ENCODE data around the gene OGDH. TPM values are rescaled to one million over a fixed set of nuclear protein-coding genes. Genes with fewer than 3 reads are reported as not detected.

Gene OGDH
- total and polyA plus RNA-seq, 3 experiments from 2014 or later, result 58.3 to 93.8 (median 92.8) TPM

GRCh38 chr7:44689427-44689826 lies 83.0 kb downstream of the OGDH start:
- POLR2A ChIA-PET, result interaction anchor here (0.6 to 0.7 kb wide), 3 partner anchors 202 to 403 kb away, joined by 3 to 11 read pairs (median 3); no protein-coding TSS in a partner anchor
- peak overlapping the region in 2 of 8 donors; percentile 24 to 54 for H3K27ac Mint-ChIP-seq
- H3K36me3 ChIP-seq (ENCODE audit: insufficient read depth, low read length), result peaks cover 23% of the 10 kb centered on the region
- CTCF ChIA-PET, result interaction anchor here (0.7 kb wide), 1 partner anchor 83 kb away, joined by 3 read pairs; the partner anchor contains the start of gene OGDH
- peaks cover 12 to 67% (median 20%) of the 10 kb centered on the region in 3 donors for H3K36me3 Mint-ChIP-seq
- DNase-seq, result no peak
- H3K9me3 ChIP-seq (ENCODE audit: low read length), result no peaks in the 10 kb centered on the region
- no peaks in the 10 kb centered on the region for H3K9me3 Mint-ChIP-seq
- H3K27me3 Mint-ChIP-seq, result no peaks in the 10 kb centered on the region
- H3K4me1 Mint-ChIP-seq, result peaks cover 0 to 3% (median 0%) of the 10 kb centered on the region in 3 donors
- H3K4me1 ChIP-seq (ENCODE audit: insufficient read depth, low read length), result no peaks in the 10 kb centered on the region
- no peak overlapping the region for H3K4me3 ChIP-seq (ENCODE audit: low read length)
- H3K27me3 ChIP-seq (ENCODE audit: insufficient read depth, low read length, poor library complexity, severe bottlenecking), result no peaks in the 10 kb centered on the region
- no peak overlapping the region for H3K27ac ChIP-seq (ENCODE audit: low read depth, low read length)
- no peak overlapping the region for H3K4me3 Mint-ChIP-seq

GRCh38 chr7:44693641-44694313 lies 87.3 kb downstream of the OGDH start:
- peak overlapping the region in 1 of 8 donors; percentile 72 for H3K27ac Mint-ChIP-seq
- no peak for DNase-seq
- POLR2A ChIA-PET, result no interaction called here

GRCh38 chr7:44694326-44694725 lies 87.9 kb downstream of the OGDH start:
- Mint-ChIP-seq H3K27ac (peak overlapping the region in 3 of 8 donors; percentile 27 to 72 (median 60)), H3K4me3 (no peak overlapping the region), H3K36me3 (peaks cover 16 to 85% (median 22%) of the 10 kb centered on the region in 3 donors), H3K27me3 (no peaks in the 10 kb centered on the region), H3K9me3 (no peaks in the 10 kb centered on the region), H3K4me1 (peaks cover 0 to 3% (median 0%) of the 10 kb centered on the region in 3 donors)
- no peak overlapping the region for H3K27ac ChIP-seq (ENCODE audit: low read depth, low read length)
- no peaks in the 10 kb centered on the region for H3K9me3 ChIP-seq (ENCODE audit: low read length)
- no peaks in the 10 kb centered on the region for H3K27me3 ChIP-seq (ENCODE audit: insufficient read depth, low read length, poor library complexity, severe bottlenecking)
- H3K4me3 ChIP-seq (ENCODE audit: low read length), result no peak overlapping the region
- peaks cover 52% of the 10 kb centered on the region for H3K36me3 ChIP-seq (ENCODE audit: insufficient read depth, low read length)
- no peaks in the 10 kb centered on the region for H3K4me1 ChIP-seq (ENCODE audit: insufficient read depth, low read length)
- no peak for DNase-seq
- ChIA-PET POLR2A (no interaction called here), CTCF (no interaction called here)

More at GRCh38 chr7:44693641-44694313, 87.3 kb downstream of the OGDH start:
- Histone ChIP-seq H3K4me1 (ENCODE audit: insufficient read depth, low read length) (no peaks in the 10 kb centered on the region), H3K27ac (ENCODE audit: low read depth, low read length) (no peak overlapping the region), H3K27me3 (ENCODE audit: insufficient read depth, low read length, poor library complexity, severe bottlenecking) (no peaks in the 10 kb centered on the region), H3K4me3 (ENCODE audit: low read length) (no peak overlapping the region), H3K36me3 (ENCODE audit: insufficient read depth, low read length) (peaks cover 52% of the 10 kb centered on the region), H3K9me3 (ENCODE audit: low read length) (no peaks in the 10 kb centered on the region)
- peaks cover 16 to 83% (median 22%) of the 10 kb centered on the region in 3 donors for H3K36me3 Mint-ChIP-seq
- H3K9me3 Mint-ChIP-seq, result no peaks in the 10 kb centered on the region
- no peaks in the 10 kb centered on the region for H3K27me3 Mint-ChIP-seq
- CTCF ChIA-PET, result no interaction called here
- H3K4me3 Mint-ChIP-seq, result no peak overlapping the region
- H3K4me1 Mint-ChIP-seq, result peaks cover 0 to 3% (median 0%) of the 10 kb centered on the region in 3 donors

- peaks cover 56% of the 10 kb centered on the region for H3K36me3 ChIP-seq (ENCODE audit: insufficient read depth, low read length)
- H3K4me3 ChIP-seq (ENCODE audit: low read length), result no peak overlapping the region
- Mint-ChIP-seq H3K36me3 (peaks cover 12 to 85% (median 22%) of the 10 kb centered on the region in 3 donors), H3K27me3 (no peaks in the 10 kb centered on the region), H3K4me3 (no peak overlapping the region), H3K27ac (peak overlapping the region in 4 of 8 donors; percentile 27 to 76 (median 63)), H3K4me1 (peaks cover 0 to 3% (median 0%) of the 10 kb centered on the region in 3 donors), H3K9me3 (no peaks in the 10 kb centered on the region)
- H3K4me1 ChIP-seq (ENCODE audit: insufficient read depth, low read length), result no peaks in the 10 kb centered on the region
- no peak for DNase-seq
- CTCF ChIA-PET, result no interaction called here
- no peaks in the 10 kb centered on the region for H3K27me3 ChIP-seq (ENCODE audit: insufficient read depth, low read length, poor library complexity, severe bottlenecking)
- no peaks in the 10 kb centered on the region for H3K9me3 ChIP-seq (ENCODE audit: low read length)
- POLR2A ChIA-PET, result no interaction called here
- H3K27ac ChIP-seq (ENCODE audit: low read depth, low read length), result no peak overlapping the region
Measured at GRCh38 chr7:44694766-44695165, 88.3 kb downstream of the OGDH start.

GRCh38 chr7:44695756-44696155 lies 89.3 kb downstream of the OGDH start:
- H3K9me3 Mint-ChIP-seq, result no peaks in the 10 kb centered on the region
- peaks cover 12 to 85% (median 26%) of the 10 kb centered on the region in 3 donors for H3K36me3 Mint-ChIP-seq
- Histone ChIP-seq H3K4me1 (ENCODE audit: insufficient read depth, low read length) (no peaks in the 10 kb centered on the region), H3K4me3 (ENCODE audit: low read length) (no peak overlapping the region), H3K27me3 (ENCODE audit: insufficient read depth, low read length, poor library complexity, severe bottlenecking) (no peaks in the 10 kb centered on the region), H3K9me3 (ENCODE audit: low read length) (no peaks in the 10 kb centered on the region), H3K36me3 (ENCODE audit: insufficient read depth, low read length) (peaks cover 52% of the 10 kb centered on the region), H3K27ac (ENCODE audit: low read depth, low read length) (no peak overlapping the region)
- no peak for DNase-seq
- no peaks in the 10 kb centered on the region for H3K27me3 Mint-ChIP-seq
- ChIA-PET CTCF (no interaction called here), POLR2A (interaction anchor here (0.7 kb wide), 1 partner anchor 26 kb away, joined by 4 read pairs; no protein-coding TSS in a partner anchor)
- H3K4me3 Mint-ChIP-seq, result no peak overlapping the region
- H3K4me1 Mint-ChIP-seq, result peaks cover 0 to 3% (median 0%) of the 10 kb centered on the region in 3 donors
- peak overlapping the region in 2 of 8 donors; percentile 45 to 87 for H3K27ac Mint-ChIP-seq

- DNase-seq, result no peak
- Mint-ChIP-seq H3K36me3 (peaks cover 12 to 89% (median 24%) of the 10 kb centered on the region in 3 donors), H3K9me3 (no peaks in the 10 kb centered on the region), H3K27ac (peak overlapping the region in 2 of 8 donors; percentile 42 to 59), H3K27me3 (no peaks in the 10 kb centered on the region), H3K4me3 (no peak overlapping the region), H3K4me1 (peaks cover 0 to 3% (median 0%) of the 10 kb centered on the region in 3 donors)
- H3K4me3 ChIP-seq (ENCODE audit: low read length), result no peak overlapping the region
- no peaks in the 10 kb centered on the region for H3K4me1 ChIP-seq (ENCODE audit: insufficient read depth, low read length)
- no peak overlapping the region for H3K27ac ChIP-seq (ENCODE audit: low read depth, low read length)
- H3K36me3 ChIP-seq (ENCODE audit: insufficient read depth, low read length), result peaks cover 51% of the 10 kb centered on the region
- no peaks in the 10 kb centered on the region for H3K9me3 ChIP-seq (ENCODE audit: low read length)
- H3K27me3 ChIP-seq (ENCODE audit: insufficient read depth, low read length, poor library complexity, severe bottlenecking), result no peaks in the 10 kb centered on the region
- ChIA-PET CTCF (no interaction called here), POLR2A (no interaction called here)
Measured at GRCh38 chr7:44696728-44697127, 90.3 kb downstream of the OGDH start.

- no peak for DNase-seq
- Mint-ChIP-seq H3K4me3 (no peak overlapping the region), H3K27ac (peak overlapping the region in 3 of 8 donors; percentile 40 to 95 (median 75)), H3K27me3 (no peaks in the 10 kb centered on the region), H3K4me1 (peaks cover 0 to under 1% (median 0%) of the 10 kb centered on the region in 3 donors), H3K36me3 (peaks cover 12 to 87% (median 20%) of the 10 kb centered on the region in 3 donors), H3K9me3 (no peaks in the 10 kb centered on the region)
- Histone ChIP-seq H3K27me3 (ENCODE audit: insufficient read depth, low read length, poor library complexity, severe bottlenecking) (no peaks in the 10 kb centered on the region), H3K36me3 (ENCODE audit: insufficient read depth, low read length) (peaks cover 47% of the 10 kb centered on the region), H3K27ac (ENCODE audit: low read depth, low read length) (no peak overlapping the region), H3K4me1 (ENCODE audit: insufficient read depth, low read length) (no peaks in the 10 kb centered on the region), H3K4me3 (ENCODE audit: low read length) (no peak overlapping the region), H3K9me3 (ENCODE audit: low read length) (no peaks in the 10 kb centered on the region)
- POLR2A ChIA-PET, result no interaction called here
- CTCF ChIA-PET, result no interaction called here
Measured at GRCh38 chr7:44697136-44698045, 91.0 kb downstream of the OGDH start.
